ENCODE results near the gene BMERB1.

DNA sequence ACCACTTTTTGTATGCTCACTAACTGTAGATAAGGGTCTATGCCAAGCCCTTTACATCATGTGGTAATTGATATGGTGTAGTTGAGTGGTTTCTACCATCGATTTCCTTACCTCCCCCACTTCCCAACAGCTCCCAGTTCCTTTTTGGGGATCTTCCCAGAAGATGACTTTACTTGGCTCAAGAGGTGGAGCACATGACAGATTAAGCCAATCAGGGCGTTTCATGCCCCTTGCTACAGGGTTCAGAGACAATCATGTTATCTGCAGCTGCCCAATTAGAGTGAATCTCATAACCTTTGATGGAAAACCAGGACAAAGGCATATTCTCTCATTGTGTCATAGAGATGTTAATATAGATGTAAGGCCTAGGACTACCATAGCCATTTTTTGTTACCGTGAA lies 16.2 kb upstream of the BMERB1 start:
- TF ChIP-seq SMC3 (IDR thresholded peaks at IDR 0.05; ENCODE audit: low read depth, low read length) (no peak), RFX5 (IDR thresholded peaks at IDR 0.05; ENCODE audit: low read length) (no peak), RCOR1 (IDR thresholded peaks at IDR 0.05; ENCODE audit: low read length) (no peak), YY1 (IDR thresholded peaks at IDR 0.05; ENCODE audit: low read depth) (no peak), EP300 (IDR thresholded peaks at IDR 0.05; ENCODE audit: borderline replicate concordance in 1 of 2, low read depth in 1 of 2, low read length in 1 of 2) (no peak), TEAD4 (IDR thresholded peaks at IDR 0.05; ENCODE audit: borderline replicate concordance, insufficient read depth) (no peak), GABPA (IDR thresholded peaks at IDR 0.05; ENCODE audit: low read depth) (no peak), TAF1 (IDR thresholded peaks at IDR 0.05; ENCODE audit: borderline replicate concordance, low read depth, low read length) (no peak), POLR2AphosphoS5 (IDR thresholded peaks at IDR 0.05; ENCODE audit: low read depth, low read length) (no peak), TCF12 (IDR thresholded peaks at IDR 0.05) (no peak), EZH2phosphoT487 (IDR thresholded peaks at IDR 0.05; ENCODE audit: borderline replicate concordance, low read depth) (no peak)
- TF ChIP-seq, protein P1, sequence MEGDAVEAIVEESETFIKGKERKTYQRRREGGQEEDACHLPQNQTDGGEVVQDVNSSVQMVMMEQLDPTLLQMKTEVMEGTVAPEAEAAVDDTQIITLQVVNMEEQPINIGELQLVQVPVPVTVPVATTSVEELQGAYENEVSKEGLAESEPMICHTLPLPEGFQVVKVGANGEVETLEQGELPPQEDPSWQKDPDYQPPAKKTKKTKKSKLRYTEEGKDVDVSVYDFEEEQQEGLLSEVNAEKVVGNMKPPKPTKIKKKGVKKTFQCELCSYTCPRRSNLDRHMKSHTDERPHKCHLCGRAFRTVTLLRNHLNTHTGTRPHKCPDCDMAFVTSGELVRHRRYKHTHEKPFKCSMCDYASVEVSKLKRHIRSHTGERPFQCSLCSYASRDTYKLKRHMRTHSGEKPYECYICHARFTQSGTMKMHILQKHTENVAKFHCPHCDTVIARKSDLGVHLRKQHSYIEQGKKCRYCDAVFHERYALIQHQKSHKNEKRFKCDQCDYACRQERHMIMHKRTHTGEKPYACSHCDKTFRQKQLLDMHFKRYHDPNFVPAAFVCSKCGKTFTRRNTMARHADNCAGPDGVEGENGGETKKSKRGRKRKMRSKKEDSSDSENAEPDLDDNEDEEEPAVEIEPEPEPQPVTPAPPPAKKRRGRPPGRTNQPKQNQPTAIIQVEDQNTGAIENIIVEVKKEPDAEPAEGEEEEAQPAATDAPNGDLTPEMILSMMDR (IDR thresholded peaks at IDR 0.05) = no peak
- TF ChIP-seq, protein P2, sequence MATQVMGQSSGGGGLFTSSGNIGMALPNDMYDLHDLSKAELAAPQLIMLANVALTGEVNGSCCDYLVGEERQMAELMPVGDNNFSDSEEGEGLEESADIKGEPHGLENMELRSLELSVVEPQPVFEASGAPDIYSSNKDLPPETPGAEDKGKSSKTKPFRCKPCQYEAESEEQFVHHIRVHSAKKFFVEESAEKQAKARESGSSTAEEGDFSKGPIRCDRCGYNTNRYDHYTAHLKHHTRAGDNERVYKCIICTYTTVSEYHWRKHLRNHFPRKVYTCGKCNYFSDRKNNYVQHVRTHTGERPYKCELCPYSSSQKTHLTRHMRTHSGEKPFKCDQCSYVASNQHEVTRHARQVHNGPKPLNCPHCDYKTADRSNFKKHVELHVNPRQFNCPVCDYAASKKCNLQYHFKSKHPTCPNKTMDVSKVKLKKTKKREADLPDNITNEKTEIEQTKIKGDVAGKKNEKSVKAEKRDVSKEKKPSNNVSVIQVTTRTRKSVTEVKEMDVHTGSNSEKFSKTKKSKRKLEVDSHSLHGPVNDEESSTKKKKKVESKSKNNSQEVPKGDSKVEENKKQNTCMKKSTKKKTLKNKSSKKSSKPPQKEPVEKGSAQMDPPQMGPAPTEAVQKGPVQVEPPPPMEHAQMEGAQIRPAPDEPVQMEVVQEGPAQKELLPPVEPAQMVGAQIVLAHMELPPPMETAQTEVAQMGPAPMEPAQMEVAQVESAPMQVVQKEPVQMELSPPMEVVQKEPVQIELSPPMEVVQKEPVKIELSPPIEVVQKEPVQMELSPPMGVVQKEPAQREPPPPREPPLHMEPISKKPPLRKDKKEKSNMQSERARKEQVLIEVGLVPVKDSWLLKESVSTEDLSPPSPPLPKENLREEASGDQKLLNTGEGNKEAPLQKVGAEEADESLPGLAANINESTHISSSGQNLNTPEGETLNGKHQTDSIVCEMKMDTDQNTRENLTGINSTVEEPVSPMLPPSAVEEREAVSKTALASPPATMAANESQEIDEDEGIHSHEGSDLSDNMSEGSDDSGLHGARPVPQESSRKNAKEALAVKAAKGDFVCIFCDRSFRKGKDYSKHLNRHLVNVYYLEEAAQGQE (IDR thresholded peaks at IDR 0.05; ENCODE audit: low read depth, low read length) = no peak
- TF ChIP-seq, protein P3, sequence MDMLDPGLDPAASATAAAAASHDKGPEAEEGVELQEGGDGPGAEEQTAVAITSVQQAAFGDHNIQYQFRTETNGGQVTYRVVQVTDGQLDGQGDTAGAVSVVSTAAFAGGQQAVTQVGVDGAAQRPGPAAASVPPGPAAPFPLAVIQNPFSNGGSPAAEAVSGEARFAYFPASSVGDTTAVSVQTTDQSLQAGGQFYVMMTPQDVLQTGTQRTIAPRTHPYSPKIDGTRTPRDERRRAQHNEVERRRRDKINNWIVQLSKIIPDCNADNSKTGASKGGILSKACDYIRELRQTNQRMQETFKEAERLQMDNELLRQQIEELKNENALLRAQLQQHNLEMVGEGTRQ (IDR thresholded peaks at IDR 0.05; ENCODE audit: borderline replicate concordance, low read depth, low read length) = no peak
